ENCODE measurements around the gene HSF5.

Gene HSF5

DNA sequence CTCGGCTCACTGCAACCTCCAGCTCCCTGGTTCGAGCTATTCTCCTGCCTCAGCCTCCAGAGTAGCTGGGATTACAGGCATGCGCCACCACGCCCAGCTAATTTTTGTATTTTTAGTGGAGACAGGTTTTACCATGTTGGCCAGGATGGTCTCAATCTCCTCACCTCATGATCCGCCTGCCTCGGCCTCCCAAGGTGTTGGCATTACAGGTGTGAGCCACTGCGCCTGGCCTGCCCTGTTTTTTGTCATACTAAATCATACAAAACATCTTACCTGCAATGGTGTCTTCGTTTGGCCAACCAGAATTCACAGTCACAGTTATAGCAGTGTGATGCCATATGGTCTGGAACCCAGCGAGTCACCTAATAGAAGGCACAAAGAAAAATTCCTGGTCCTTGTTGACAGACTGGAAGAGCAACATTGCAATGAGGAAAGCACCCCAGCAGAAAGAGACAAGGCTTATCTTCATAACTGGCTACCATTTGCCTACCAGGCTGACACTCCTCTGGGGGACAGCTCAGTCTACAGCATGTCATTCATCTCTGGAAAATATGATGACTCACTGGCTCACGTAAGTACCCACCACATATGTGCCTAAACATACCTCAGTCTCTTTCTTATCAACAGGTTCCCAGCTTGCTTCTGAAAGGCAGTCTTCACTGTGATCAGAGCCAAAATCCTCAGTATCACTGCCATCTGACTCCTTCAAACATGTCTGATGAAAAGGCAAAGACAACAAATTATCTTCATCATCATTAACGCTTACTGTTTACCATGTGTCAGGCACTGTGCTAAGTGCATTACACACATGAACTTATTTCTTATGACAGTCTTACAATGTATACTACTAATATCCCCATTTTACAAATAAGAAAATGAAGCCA lies 4.3 kb upstream of the HSF5 start:
- H3K9me3 ChIP-seq (replicated peaks; ENCODE audit: insufficient read depth, low read length), result no peaks in the 10 kb centered on the region
- H3K9me2 ChIP-seq (replicated peaks; ENCODE audit: insufficient read depth, low read length), result no peaks in the 10 kb centered on the region
- H3K4me1 ChIP-seq (ENCODE audit: low read length), result no peaks in the 10 kb centered on the region
- H3K79me2 ChIP-seq (ENCODE audit: low read length), result no peaks in the 10 kb centered on the region
- no peaks in the 10 kb centered on the region for H3K27me3 ChIP-seq (replicated peaks; ENCODE audit: insufficient read depth, low read length)
- H3K9ac ChIP-seq (ENCODE audit: low read length), result no peak overlapping the region
- TF ChIP-seq EZH2phosphoT487 (IDR thresholded peaks at IDR 0.05; ENCODE audit: low read length) (no peak), EZH2 (optimal IDR thresholded peaks at IDR 0.05; ENCODE audit: low read depth, low read length) (no peak), CTCF (IDR thresholded peaks at IDR 0.05; ENCODE audit: low read length) (no peak)
- H3K4me2 ChIP-seq (ENCODE audit: low read depth, low read length), result no peak overlapping the region
- H3K4me3 ChIP-seq (ENCODE audit: low read length), result no peak overlapping the region
- DNase-seq, result no peak
- H3K27ac ChIP-seq (ENCODE audit: low read length), result no peak overlapping the region
- H3F3A ChIP-seq (ENCODE audit: insufficient read depth, low read length), result no peaks in the 10 kb centered on the region
- H4K20me1 ChIP-seq (ENCODE audit: insufficient read depth, low read length), result no peaks in the 10 kb centered on the region
- H2AFZ ChIP-seq (ENCODE audit: low read length), result no peak overlapping the region
- peaks cover 11% of the 10 kb centered on the region; the same call in 1 of the 2 replicates for H3K36me3 ChIP-seq (replicated peaks; ENCODE audit: insufficient read depth, low read length)

- H3K9me3 ChIP-seq (replicated peaks; ENCODE audit: insufficient read depth, low read length), result no peaks in the 10 kb centered on the region
- no peaks in the 10 kb centered on the region for H3F3A ChIP-seq (ENCODE audit: insufficient read depth, low read length)
- H4K20me1 ChIP-seq (ENCODE audit: insufficient read depth, low read length), result no peaks in the 10 kb centered on the region
- TF ChIP-seq EZH2 (optimal IDR thresholded peaks at IDR 0.05; ENCODE audit: low read depth, low read length) (no peak), EZH2phosphoT487 (IDR thresholded peaks at IDR 0.05; ENCODE audit: low read length) (no peak), CTCF (IDR thresholded peaks at IDR 0.05; ENCODE audit: low read length) (no peak)
- no peaks in the 10 kb centered on the region for H3K4me1 ChIP-seq (ENCODE audit: low read length)
- no peaks in the 10 kb centered on the region for H3K79me2 ChIP-seq (ENCODE audit: low read length)
- H3K9me2 ChIP-seq (replicated peaks; ENCODE audit: insufficient read depth, low read length), result no peaks in the 10 kb centered on the region
- no peak overlapping the region for H3K27ac ChIP-seq (ENCODE audit: low read length)
- no peak overlapping the region for H3K4me3 ChIP-seq (ENCODE audit: low read length)
- no peak overlapping the region for H2AFZ ChIP-seq (ENCODE audit: low read length)
- H3K4me2 ChIP-seq (ENCODE audit: low read depth, low read length), result no peak overlapping the region
- no peak for DNase-seq
- H3K9ac ChIP-seq (ENCODE audit: low read length), result no peak overlapping the region
- peaks cover 8% of the 10 kb centered on the region; the same call in 1 of the 2 replicates for H3K36me3 ChIP-seq (replicated peaks; ENCODE audit: insufficient read depth, low read length)
- no peaks in the 10 kb centered on the region for H3K27me3 ChIP-seq (replicated peaks; ENCODE audit: insufficient read depth, low read length)
Measured at GRCh38 chr17:58491510-58492045, 3.4 kb upstream of the HSF5 start.

- Histone ChIP-seq H3K27me3 (replicated peaks; ENCODE audit: insufficient read depth, low read length) (no peaks in the 10 kb centered on the region), H3K9ac (ENCODE audit: low read length) (no peak overlapping the region)
Measured at GRCh38 chr17:58488428-58488890, 251 bp upstream of the HSF5 start.

More at GRCh38 chr17:58488428-58488890, 251 bp upstream of the HSF5 start:
- TF ChIP-seq EZH2 (optimal IDR thresholded peaks at IDR 0.05; ENCODE audit: low read depth, low read length) (no peak), CTCF (IDR thresholded peaks at IDR 0.05; ENCODE audit: low read length) (no peak)
- Histone ChIP-seq H3K79me2 (ENCODE audit: low read length) (no peaks in the 10 kb centered on the region), H3K36me3 (replicated peaks; ENCODE audit: insufficient read depth, low read length) (peaks cover 6% of the 10 kb centered on the region; the same call in 1 of the 2 replicates), H3K9me2 (replicated peaks; ENCODE audit: insufficient read depth, low read length) (no peaks in the 10 kb centered on the region), H4K20me1 (ENCODE audit: insufficient read depth, low read length) (no peaks in the 10 kb centered on the region), H3K4me1 (ENCODE audit: low read length) (no peaks in the 10 kb centered on the region), H3K4me2 (ENCODE audit: low read depth, low read length) (no peak overlapping the region), H3K9me3 (replicated peaks; ENCODE audit: insufficient read depth, low read length) (no peaks in the 10 kb centered on the region), H2AFZ (ENCODE audit: low read length) (no peak overlapping the region), H3K27ac (ENCODE audit: low read length) (no peak overlapping the region), H3K4me3 (ENCODE audit: low read length) (no peak overlapping the region), H3F3A (ENCODE audit: insufficient read depth, low read length) (no peaks in the 10 kb centered on the region)
- DNase-seq, result no peak

Measured in MM.1S (cell line).